ENCODE data around the gene FARSA.

The FARSA gene

GRCh38 chr19:12974301-12975220 lies 41.0 kb upstream of the FARSA start:
- DNase-seq (ENCODE audit: low spot score), result peak; percentile 76
- in situ Hi-C loops (cut with MboI; ENCODE audit: low pct_unique_long_range_greater_than_20kb, low sequenced_read_pairs, unreplicated experiment), result loop anchor here (5.0 kb wide), 1 partner anchor 118 kb away; no protein-coding TSS in a partner anchor
- no peak for TF ChIP-seq CTCF (IDR thresholded peaks at IDR 0.05; ENCODE audit: extremely low read depth, insufficient read depth, missing control alignments)

- in situ Hi-C loops (cut with MboI; ENCODE audit: low pct_unique_long_range_greater_than_20kb, low sequenced_read_pairs, unreplicated experiment), result no loop called here
- TF ChIP-seq CTCF (IDR thresholded peaks at IDR 0.05; ENCODE audit: extremely low read depth, insufficient read depth, missing control alignments), result no peak
- DNase-seq (ENCODE audit: low spot score), result no peak
Observed at GRCh38 chr19:12973236-12973635, 39.7 kb upstream of the FARSA start.

- in situ Hi-C loops (cut with MboI; ENCODE audit: low pct_unique_long_range_greater_than_20kb, low sequenced_read_pairs, unreplicated experiment), result no loop called here
- no peak for DNase-seq (ENCODE audit: low spot score)
Observed at GRCh38 chr19:12970070-12970820, 36.7 kb upstream of the FARSA start.

GRCh38 chr19:12969292-12969988 lies 35.9 kb upstream of the FARSA start, which contains the start of gene DAND5:
Gene DAND5 (plus strand): TSS chr19:12969576. CDS start chr19:12969661, 85 bp downstream.
- in situ Hi-C loops (cut with MboI; ENCODE audit: low pct_unique_long_range_greater_than_20kb, low sequenced_read_pairs, unreplicated experiment), result no loop called here
- TF ChIP-seq CTCF (IDR thresholded peaks at IDR 0.05; ENCODE audit: extremely low read depth, insufficient read depth, missing control alignments), result no peak
- DNase-seq (ENCODE audit: low spot score), result no peak

More at GRCh38 chr19:12970070-12970820, 36.7 kb upstream of the FARSA start:
- TF ChIP-seq CTCF (IDR thresholded peaks at IDR 0.05; ENCODE audit: extremely low read depth, insufficient read depth, missing control alignments), result no peak

- no peak for DNase-seq (ENCODE audit: low spot score)
- in situ Hi-C loops (cut with MboI; ENCODE audit: low pct_unique_long_range_greater_than_20kb, low sequenced_read_pairs, unreplicated experiment), result no loop called here
- no peak for TF ChIP-seq CTCF (IDR thresholded peaks at IDR 0.05; ENCODE audit: extremely low read depth, insufficient read depth, missing control alignments)
Observed at GRCh38 chr19:12967907-12968306, 34.4 kb upstream of the FARSA start.

- no peak for TF ChIP-seq CTCF (IDR thresholded peaks at IDR 0.05; ENCODE audit: extremely low read depth, insufficient read depth, missing control alignments)
- in situ Hi-C loops (cut with MboI; ENCODE audit: low pct_unique_long_range_greater_than_20kb, low sequenced_read_pairs, unreplicated experiment), result no loop called here
- no peak for DNase-seq (ENCODE audit: low spot score)
Observed at GRCh38 chr19:12965812-12966135, 32.3 kb upstream of the FARSA start.
